SK-N-DZ (cell line): ENCODE data around the gene SMC1A.
"Not testable (repeated sequence)": the region's sequence is repeated elsewhere in the genome, so short reads cannot be mapped to it uniquely, and the experiment has no call there.

Source experiments
- DNase-seq: peaks from one replicate; pipeline ENCODE4 v3.0.0-alpha.2; 2015; ENCODE audit warnings: low spot score

SMC1A gene

DNA sequence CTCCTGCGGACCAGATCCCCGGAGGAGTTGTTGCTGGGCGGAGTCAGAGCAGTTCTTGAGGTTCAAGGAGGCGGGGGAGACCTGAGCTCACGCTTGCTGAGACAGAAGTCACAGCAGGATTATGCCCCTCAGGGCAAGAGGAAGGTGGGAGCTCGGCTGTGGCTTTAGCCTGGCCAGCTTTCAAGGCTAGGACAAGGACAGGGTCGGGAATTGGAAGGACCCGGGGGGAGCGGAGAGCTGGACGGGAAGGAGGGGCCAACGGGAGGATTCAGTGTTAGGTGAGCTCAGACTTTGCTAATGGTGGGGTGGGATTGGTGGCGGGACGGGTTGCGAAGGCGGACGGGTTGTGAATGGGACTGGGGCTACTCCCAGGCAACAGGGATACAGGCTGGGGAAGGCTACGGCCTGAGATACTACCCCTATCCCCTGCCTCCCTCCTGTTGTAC is 430 bp upstream of the SMC1A start, which contains the start of gene RIBC1:
RIBC1 (plus strand) TSS at position 13 of the 446 bp plus-strand sequence. CDS start 3,404 bp downstream, outside the sequence.
- no peak for DNase-seq

DNA sequence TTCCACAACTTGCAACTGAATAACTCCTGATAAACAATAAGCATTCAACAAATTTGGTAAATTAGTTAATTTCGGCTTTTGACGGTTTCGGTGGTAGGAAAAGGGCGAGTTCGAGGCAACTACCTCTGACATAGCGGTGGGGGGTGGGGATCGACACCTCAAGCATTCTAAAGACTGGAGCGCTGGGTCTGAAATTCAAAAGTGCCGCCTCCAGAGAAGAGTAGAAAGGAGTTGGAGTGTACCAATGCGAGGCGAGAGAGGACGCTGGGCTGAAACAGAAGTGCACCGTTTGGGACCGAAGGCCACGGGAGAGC is 725 bp downstream of the SMC1A start:
- no peak for DNase-seq

DNA sequence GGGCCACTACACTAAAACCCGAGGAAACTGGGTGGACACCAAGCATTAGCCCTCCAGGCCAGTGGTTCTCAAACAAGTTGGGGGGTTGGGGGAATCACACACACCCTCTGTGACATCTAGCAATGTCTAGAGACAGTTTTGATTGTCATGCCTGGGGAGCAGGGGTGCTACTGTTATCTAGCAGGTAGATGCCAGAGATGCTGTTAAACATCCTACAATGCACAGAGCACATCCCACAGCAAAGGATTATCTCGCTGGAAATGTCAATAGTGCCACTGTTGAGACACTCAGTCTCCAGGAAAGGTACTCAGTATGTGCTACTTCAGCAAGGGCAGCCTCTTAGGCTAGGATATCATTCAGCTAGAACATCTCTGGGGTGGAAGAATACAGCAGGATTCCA is 1.3 kb downstream of the SMC1A start:
- DNase-seq, result no peak

DNA sequence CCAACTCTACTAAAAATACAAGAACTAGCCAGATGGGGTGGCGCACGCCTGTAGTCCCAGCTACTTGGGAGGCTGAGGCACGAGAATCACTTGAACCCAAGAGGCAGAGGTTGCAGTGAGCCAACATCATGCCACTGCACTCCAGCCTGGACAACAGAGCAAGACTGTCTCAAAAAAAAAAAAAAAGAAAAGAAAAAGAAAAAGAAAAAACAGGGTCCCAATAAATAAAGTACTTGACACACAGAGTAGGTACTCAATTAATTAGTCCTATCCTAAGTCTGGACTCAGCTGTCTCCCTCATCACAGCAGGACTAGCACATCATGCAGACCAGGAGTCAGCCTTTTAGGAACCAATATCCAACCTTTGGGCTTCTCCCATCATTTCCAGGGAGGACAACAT is 2.1 kb downstream of the SMC1A start:
- not testable (repeated sequence) for DNase-seq

DNA sequence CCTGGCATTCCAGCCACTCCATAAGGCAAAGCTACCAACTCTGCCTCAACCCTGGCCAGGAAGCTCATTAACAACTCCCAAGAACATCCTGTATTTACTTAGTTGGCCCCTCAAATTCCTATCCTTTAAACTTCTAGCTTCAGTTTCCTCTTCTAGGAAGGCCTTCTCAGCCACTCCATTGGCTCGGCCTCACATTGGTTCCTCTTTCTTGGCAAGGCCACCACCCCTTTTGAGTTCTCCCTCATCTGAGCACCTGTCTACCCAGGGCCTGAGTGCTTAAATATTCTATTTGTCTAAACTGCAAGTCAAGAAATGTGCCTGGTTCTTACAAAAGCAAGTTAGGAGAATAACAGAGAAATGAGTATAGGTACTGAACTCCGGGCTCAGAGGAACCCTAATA is 10.0 kb downstream of the SMC1A start:
- no peak for DNase-seq

DNA sequence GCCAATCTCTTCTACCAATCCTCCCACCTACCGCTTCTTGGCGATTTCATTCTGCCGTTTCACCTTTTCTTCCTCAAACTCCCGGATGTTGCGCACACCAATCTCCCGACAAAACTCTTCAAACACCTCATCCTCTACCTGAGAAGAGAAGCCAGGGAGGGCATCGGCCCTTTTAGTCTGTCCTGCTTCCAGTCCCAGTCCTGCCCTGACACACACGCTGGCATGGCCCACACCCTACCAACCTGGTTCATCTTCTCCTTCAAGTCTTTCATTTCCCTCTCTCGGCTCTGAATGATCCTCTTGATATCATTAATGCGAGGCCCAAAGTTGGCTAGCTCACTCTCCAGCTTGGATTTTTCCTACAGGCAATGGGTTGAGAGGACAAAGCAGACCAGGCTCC is 18.9 kb downstream of the SMC1A start:
- no peak for DNase-seq

DNA sequence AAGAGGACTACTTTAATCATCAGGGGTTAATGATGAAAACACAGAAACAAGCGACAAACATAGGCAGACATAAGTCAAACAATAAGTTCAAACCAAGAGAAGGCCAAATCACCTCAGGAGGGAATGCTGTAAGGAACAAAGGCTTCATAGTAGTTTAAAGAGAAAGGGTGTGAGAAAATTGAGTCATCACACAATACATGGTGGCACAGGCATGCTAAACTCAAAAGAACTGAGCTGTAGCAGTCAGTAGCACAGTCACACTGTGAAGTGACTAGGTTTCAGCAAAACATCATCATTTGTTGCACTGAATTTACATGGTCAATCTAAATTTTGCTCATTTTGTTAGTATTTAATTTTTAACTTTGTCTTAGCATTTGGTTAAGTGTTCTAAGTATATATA is 24.2 kb downstream of the SMC1A start:
- no peak for DNase-seq

DNA sequence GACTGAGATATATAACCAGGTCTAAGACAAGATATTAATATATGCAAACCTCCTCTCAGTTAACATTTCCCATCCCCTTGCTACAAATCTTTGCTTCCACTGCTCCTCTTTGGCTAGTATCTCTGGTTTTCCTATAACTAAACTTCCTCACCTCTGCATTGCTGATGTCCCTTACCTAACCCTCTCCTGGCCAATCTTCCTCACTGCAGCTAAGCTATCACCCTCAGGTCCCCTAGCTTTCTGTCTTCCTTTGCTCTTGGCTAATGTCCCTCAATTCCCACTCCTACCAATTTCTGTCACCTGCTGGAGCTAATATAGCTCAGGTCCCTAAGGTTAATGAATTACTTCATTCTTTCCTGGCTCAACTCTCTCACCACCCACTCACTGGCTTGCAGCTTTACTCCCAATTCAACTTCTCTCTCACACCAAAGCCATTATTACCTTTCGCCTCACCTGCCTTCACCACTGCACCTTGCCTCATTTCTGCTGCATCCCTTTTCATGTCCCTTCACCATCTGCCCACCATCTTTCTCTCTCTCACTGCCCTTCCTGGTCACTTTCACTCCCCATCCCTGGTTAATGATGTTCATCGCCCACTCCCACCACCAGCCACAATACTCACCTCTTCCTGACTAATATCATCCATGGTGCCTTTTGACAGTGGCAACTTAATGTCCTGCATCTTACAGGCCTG is 26.7 kb downstream of the SMC1A start:
- no peak for DNase-seq

DNA sequence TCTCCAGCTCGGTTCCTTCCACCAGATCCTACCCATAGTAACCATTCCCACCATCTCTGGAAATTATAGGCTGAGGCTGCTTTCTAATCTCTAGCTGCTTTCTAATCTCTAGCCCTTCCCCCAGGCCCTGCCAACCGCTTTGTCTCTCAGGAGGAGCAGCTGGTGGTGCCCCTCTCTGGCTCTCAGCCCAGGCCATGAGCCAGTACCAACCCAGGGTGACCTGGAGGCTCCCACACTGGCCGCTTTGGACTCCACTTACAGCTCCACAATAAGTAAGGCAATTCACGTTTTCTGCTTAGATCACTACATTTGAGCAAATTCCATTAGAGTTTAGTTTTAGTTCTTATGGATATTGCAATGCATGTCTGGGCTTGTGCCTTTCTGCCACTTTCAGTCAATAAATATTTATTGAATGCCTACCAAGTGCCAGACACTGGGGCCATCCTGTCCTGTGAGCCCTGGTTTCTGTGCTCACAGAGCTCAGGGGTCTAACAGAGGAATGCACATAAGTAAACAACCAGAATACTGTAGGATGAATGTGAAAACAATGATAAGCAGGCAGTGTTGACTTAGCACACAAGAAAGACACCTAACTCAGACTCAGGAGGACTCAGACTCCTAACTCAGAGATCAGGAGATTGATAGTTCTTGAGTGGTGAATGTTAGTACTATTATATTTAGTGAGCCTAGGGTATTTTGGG is 38.9 kb downstream of the SMC1A start:
- DNase-seq, result no peak

DNA sequence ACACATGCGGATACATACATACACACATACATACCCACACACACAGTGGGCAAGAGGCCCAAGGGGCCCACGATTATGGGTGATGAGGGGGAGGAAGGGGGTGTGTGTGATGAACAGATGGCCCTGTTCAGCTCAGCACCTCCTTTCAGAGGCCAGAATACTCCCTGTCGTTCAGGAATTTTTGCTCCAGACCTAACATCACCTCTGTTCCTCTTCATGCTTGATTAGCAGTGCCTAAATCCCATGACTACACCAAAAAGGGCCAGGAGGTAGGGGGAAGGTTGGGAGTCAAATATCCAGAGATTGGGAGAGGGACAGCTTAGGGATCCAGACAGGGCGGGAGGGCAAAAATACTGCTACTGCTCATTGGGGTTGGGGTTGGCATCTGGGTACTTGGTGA is 42.7 kb downstream of the SMC1A start:
- DNase-seq, result no peak

DNA sequence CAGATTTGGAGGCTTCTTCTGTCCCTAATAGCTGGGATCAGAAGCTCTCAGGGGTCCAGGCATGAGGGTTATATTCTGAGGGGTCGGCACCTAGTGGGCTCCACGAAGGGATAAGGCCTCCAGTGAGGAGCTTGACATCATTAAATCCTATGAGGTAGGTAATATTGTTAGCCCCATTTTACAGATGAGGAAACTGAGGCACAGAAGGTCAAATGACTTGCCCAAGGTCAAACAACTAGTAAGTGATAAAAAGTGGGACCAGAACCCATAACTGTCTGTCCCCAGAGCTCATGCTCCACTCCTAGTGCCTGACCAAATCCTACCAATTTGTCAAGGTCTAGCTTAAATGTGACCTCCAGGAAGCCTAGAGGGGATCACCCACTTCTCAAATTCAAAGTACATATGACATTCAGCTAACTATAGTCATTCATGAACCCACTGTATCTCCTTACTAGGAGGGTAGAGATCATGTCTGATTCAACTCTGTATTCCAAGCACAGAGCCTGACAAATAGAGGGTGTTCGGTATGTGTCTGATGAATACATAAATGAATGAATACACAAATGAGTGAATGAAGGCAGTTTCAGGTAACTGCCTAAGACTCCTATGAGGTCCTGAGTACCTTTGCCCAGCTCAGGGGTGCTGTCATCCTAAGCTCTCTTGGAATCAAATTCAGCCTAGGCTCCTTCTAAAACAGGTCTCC is 43.3 kb downstream of the SMC1A start:
- DNase-seq, result no peak

DNA sequence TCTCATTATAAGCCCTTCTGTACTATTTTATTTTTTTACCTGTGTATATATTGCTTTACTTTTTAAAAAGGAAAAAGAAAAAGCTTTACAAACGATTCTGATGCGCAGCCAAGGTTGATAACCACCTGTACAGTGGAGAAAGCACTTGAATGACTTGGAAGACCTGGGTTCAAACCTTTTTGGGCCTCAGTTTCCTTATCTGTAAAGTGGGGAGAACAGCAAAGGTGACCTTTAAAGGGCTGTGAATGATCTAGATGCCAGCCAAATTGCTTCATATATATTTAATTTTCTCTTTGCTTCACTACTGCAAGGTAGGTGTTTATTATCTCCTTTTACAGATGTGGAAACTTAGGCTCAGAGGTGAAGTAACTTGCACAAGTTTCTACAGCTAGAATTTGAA is 45.0 kb downstream of the SMC1A start:
- no peak for DNase-seq

DNA sequence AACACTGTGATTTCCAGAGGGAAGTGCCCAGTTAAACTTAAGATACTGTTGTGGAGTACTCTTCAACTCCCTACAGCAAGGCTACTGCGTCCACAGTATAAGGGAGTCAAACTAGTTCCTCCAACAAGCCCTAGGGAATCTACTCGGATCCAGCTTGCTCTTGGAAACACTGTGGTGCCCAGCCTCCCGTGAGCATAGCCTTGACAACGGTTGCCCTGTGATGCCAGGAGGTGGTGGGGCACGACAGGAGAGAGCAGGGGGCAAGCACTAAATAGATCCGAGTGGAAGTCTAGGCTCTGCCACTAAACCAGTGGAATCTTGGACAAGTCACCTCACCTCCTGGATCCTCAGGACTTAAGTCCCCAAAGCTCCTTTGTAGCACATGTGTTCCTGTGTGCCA is 45.6 kb downstream of the SMC1A start:
- no peak for DNase-seq

DNA sequence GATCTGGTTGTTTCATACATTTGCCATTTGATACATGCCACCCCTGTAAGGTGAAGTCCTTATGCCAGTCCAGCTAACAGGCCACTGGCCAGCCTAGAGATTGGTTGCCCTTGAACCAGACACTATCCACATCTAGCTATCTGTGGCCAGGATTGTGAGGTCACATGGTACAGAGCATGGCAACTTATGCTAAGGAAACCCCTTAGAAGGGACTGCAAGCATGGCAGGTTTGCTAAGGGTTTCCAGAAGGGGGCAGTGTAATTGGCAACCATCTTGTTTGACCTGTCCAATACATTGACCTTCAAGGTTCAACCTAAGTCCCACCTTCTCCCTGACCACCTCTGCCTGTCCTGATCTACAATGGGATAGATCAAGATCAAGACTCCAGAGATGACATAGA is 47.5 kb downstream of the SMC1A start:
- no peak for DNase-seq

DNA sequence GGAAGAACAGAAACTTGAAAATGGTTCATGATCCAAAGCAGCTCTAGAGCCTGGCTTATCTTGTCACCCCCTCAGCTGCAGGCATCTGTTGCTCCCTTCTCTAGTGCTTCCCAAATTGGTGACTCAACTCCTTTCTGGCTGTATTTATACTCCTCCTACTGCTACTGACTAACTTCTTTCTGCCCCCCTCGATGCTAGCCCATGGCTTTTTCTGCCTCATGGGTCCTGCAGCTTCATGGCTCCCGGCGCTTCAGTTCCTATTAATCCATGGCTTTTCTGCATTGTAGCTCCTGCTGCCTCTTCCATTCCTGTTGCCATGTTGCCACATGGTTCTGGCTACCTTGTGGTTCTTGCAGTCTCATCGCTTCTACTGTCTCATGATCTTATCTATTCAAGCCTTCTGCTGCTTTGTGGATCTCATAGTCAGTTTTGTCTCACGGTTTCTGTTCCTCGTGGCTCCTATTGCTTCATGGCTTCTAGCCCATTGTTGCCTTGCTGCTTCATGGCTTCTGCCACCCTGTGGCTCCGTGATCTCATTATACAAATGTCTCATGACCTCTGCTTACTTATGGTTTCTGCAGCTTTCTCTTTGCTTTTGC is 48.1 kb downstream of the SMC1A start:
- no peak for DNase-seq

DNA sequence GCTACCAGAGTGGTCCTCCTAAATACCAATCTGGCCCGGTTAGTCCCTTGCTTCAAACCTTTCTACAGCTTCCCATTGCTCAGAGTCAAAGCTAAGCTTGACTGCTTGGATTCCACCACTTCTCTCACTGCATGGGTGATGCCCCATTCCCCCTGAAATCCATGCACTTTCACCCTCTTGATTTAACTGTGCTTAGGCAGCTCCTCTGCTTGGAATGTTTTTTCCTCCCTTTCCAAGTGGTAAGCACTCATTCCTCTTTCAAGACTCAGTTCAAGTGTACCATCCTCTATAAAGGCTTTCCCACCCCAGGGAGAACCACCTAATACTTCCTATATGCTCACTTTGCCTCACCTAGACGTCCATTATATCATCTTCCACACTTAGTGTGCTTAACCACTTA is 49.1 kb downstream of the SMC1A start:
- no peak for DNase-seq

DNA sequence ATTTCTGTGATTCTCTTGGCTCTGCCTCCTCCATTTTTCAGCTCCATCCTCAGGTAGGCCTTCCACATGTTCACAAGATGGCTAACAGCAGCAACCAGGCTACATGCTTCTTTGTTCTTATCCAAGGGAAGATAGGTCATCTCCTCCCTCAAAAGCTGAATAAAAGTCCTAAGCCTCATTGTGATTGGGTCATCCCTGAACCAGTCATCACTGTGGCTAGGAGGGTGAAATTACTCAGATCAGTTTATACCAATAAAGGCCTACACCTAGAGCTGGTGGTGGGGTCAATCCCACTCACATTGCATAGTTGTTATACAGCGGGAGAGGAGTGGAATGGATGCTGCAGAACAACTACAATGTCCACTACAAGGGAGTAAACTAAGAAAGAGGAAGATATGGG is 56.0 kb downstream of the SMC1A start:
- DNase-seq, result not testable (repeated sequence)

DNA sequence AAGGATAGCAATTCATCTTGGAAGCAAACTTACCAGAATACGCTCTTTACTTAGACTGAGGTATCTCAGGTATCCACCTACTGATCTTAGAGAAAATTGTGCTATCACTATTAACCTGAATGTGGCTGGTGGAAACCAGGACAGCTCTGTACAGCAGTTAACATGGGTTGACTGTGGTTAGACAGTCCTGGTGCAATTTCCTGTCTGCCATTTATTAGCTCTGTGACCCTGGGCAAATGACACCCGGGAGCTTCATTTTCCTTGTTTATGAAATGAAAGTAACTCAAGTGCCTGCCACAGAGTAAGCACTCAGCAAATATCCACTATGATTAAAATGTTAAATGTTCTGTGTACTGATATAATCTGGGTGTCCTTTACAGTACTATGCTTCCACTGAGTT is 60.0 kb downstream of the SMC1A start:
- DNase-seq, result no peak

DNA sequence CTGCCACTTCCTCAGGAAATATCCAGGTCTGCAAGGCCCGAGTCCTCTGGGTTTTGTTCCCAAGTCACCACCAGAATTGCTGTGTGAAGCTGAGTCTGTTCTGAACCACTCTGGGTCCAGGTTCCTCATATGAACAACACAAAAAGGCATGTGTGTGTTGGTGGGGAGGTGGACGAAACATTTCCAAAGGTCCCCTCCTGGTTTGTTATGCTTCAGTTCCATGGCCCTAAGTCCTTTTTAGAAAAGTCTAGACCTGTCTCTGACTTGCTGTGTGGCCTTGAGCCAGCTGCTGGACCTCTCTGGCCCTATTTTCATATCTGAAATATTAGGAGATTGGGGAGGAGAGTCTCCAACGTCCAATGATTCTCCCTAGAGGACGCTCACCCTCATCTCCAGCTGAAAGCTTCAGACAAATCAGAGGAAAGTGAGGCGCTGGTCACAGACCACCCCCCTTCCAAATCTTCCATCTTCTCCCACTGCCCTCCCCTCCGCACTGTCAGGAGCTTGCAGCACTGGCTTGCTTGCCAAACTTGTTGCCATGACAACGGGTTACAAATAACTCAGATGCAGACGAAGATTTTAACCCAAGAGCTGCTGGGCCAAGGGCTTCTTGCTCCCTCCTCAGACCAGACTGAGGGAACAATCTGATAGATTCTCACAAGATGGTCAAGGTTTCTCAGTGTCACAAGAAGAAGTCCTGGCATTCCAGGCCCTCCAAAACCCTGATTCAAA is 64.5 kb downstream of the SMC1A start:
- DNase-seq, result peak; percentile 41

DNA sequence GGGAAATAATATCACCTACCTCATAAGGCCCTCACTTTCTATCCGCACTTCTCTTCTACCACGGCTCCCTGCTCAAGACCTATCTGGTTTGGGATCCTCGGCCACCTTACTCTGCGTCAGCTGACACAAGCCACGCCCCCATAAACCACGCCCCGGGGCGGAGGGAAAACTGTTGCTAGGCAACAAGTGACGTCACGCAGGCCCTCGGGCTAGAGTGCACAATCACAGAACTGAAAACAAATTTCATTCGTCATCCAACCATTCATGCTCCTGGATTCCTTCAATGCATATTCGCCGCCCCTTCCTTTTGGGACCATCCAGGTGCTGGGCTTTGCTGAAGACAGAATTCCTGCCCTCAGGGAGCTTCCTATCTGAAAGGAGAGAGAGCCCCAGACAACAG is 66.3 kb downstream of the SMC1A start:
- DNase-seq, result peak; percentile 36

DNA sequence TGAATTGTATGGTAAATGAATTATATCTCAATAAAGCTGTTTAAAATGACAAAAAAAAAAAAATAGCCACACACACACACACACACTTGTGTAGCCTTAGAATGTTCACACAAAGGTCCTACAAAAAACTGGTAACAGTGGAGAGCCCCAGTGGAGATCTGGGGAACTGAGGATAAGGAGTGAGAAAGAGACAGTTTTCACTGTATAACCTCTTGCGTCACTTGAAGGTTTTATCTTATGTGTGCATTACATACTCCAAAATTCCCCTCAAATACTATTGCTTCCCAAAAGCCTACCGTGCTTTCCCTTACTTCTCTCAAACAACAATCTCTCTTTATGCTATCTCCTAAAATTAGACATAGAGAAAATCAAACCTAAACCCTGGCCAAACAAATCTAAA is 67.8 kb downstream of the SMC1A start:
- DNase-seq, result no peak

DNA sequence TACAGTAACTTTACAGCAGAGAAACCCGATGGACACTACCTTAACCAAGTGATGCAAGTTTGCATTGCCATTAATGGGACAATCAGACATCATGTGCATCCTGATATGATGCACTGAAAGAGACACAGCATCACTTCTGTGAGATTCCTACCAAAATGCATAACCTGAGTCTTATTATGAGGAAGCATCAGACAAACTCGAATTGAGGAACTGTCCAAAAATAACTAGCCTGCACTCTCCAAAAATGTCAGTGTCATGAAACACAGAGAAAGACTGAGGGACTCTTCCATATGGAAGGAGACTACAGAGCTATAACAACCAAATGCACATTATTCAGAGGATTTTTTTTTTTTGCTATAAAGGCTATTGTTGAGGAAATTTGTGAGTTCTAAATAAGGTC is 74.5 kb downstream of the SMC1A start:
- DNase-seq, result no peak
